ENCODE measurements around the gene CPT1A.
"Not testable (repeated sequence)": the region's sequence is repeated elsewhere in the genome, so short reads cannot be mapped to it uniquely, and the experiment has no call there.

CPT1A gene

GRCh38 chr11:68841718-68842426 lies at the start of gene CPT1A:
Gene CPT1A (minus strand): TSS chr11:68841916. CDS start chr11:68815474, 26,442 bp downstream.
- DNase-seq: peak; percentile 84

GRCh38 chr11:68890490-68891231 lies 48.9 kb upstream of the CPT1A start:
- peak; percentile 56 for DNase-seq

DNA sequence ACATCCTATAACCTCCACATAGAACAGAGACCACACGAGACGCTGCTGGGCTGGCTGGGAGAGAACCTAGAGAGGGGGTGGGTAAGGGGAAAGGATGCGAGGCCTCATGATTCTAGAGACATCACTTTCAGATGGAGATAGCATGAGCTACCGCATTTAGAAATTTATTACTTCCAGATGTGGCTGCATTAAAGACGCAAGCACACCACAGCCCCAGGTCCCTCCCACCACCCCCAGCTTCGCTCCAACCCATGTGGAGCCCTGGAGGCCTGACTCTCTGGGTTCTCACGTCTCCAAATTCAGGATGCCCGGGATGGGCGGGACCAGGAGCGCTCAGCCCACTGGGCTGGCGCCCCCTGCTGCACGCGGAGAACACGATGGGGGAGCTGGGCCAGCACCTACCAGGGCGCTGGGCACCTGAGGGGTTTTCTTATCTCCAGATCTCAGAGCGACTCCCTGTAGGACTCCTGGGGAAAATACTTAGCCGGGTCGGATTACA lies 48.3 kb upstream of the CPT1A start:
- no peak for DNase-seq

DNA sequence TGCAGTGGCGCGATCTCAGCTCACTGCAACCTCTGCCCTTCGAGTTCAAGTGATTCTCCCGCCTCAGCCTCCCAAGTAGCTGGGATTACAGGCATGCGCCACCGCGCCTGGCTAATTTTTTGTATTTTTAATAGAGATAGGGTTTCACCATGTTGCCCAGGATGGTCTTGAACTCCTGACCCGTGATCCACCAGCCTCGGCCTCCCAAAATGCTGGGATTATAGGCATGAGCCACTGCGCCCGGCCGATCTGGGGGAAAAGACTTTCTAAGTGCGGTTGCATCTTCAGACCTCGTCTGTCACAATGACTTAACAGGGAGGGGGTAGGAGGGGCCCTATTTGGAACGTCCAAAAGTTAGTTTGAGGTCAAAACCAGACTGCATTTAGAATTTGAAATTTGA lies 43.1 kb upstream of the CPT1A start:
- not testable (repeated sequence) for DNase-seq

DNA sequence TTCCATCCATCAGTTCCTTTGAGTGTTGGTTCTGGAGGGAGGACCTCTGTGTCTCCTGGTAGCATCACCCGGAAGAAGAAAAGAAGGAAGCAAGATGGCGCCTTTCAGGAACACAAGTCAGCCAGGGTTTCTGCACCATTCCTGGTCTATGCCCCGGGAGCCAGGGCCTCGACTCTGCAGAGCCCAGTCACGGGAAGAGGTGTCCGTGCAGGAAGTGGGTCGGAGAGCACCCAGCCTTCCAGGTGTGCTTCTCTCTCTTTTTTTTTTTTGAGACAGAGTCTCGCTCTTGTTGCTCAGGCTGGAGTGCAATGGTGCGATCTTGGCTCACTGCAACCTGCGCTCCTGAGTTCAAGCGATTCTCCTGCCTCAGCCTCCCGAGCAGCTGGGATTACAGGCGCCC lies 40.7 kb upstream of the CPT1A start:
- no peak for DNase-seq

DNA sequence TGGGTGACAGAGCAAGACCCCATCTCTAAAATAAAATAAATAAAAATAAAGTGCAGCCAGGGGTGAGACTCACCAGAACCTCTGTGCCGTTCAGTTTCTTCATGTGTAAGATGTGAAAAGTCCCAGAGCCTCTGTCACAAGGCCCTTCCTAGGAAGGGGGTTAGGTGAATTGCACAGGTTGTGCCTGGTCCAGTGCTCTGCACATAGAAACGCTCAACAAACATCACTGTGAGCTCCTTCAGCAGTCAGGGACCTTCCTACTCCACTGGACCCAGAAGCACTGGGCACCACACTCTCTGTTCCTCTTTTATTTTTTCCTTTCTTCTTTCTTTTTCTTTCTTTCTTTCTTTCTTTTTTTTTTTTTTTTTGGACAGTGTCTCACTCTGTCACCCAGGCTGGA lies 39.6 kb upstream of the CPT1A start:
- no peak for DNase-seq

DNA sequence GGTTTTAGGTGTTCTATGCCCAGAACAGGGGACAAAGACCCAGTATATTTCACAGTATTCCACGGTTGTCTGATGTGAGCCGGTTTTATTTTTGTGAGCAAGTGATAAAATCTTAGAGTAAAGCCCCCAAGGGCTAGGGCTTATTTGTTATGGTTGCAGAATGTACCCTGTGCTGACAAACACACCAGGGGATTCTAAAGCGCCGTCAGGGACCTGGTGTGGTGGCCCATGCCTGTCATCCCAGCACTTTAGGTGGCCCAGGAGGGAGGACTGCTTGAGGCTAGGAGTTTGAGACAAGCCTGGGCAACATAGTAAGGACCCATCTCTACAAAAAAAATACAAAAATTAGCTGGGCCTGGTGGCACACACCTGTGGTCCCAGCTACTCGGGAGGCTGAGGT lies 39.1 kb upstream of the CPT1A start:
- DNase-seq: no peak

GRCh38 chr11:68878022-68878421 lies 36.3 kb upstream of the CPT1A start:
- DNase-seq: no peak

DNA sequence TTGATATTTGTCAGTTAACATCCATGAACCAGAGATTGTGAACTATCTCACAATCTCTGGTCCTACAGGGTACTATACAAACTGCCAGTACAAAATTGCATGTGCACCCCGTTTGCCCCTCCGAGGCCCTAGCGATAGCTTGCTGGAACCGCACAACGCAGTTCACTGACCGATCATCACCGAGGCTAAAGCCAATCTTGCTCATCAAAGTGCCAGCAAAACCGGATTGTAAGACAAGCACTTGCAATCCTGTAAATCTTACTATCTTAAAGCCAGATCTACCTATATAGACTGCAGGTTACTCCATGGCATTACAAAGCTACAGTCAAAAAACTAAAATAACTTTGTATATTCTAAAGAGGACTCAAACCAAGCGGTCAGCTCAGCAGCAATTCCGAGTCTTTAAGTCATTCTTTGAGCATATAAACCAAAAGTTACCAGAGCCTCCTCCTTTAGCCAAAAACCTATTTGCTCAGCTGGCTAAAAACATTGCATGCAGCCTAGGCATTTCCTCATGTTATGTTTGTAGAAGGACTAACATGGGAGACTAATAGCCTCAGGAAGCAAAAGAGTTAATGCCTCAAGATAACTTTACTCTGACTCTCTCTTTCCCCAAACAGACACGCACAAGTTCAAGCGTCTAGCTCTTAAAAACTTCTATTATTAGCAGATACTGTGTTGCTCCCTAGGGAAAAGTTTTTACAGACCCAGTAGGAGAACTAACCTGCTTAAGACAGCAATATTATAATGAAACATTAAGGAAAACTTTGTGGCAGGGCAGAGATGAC lies 30.7 kb upstream of the CPT1A start:
- DNase-seq: no peak

GRCh38 chr11:68870470-68870869 lies 28.8 kb upstream of the CPT1A start:
- DNase-seq: no peak

GRCh38 chr11:68868221-68868835 lies 26.6 kb upstream of the CPT1A start:
- DNase-seq: no peak

GRCh38 chr11:68867066-68867465 lies 25.4 kb upstream of the CPT1A start:
- DNase-seq: no peak

DNA sequence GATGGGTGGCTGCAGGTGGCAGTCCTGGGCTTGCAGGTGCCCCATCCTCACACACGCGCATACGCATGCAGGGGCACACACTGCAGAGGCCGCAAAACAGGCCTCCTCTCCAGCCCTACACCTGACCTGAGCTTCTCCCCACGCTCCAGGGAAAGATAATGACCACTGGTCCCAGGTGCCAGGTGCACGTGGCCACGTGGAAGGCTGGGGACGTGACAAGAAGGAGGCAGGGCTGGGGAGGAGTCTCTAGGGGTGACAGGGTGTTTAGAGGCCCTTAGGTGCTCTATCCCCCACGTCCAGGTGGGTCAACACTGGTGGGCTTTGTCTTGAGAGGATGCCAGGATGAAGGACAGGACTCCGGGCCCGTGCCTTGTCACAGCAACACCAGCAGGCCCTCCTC lies 23.5 kb upstream of the CPT1A start:
- no peak for DNase-seq

- DNase-seq: no peak
Observed at GRCh38 chr11:68863553-68864265, 22.0 kb upstream of the CPT1A start.

- DNase-seq: no peak
Observed at GRCh38 chr11:68862421-68862820, 20.7 kb upstream of the CPT1A start.

GRCh38 chr11:68859123-68859522 lies 17.4 kb upstream of the CPT1A start:
- no peak for DNase-seq

DNA sequence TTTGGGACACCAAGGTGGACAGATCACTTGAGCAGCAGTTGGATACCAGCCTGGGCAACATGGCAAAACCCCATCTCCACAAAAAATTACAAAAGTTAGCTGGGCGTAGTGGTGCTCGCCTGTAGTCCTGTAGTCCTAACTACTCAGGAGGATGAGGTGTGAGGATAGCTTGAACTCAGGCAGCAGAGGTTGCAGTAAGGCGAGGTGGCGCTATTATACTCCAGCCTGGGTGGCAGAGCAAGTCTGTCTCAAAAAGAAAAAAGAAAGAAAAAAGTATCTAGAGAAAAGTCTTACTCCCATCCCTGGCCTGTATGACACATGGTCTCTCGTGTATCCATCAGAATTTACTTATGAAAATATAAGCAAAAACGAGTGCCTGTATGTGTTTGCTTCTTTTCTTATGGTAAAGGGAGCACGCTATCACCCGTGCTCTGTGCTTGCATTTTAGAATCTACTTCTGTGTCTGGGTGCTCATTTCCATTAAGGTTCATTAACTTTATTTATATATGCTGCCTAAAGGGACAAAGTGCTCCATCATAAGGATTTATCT lies 15.4 kb upstream of the CPT1A start:
- no peak for DNase-seq

DNA sequence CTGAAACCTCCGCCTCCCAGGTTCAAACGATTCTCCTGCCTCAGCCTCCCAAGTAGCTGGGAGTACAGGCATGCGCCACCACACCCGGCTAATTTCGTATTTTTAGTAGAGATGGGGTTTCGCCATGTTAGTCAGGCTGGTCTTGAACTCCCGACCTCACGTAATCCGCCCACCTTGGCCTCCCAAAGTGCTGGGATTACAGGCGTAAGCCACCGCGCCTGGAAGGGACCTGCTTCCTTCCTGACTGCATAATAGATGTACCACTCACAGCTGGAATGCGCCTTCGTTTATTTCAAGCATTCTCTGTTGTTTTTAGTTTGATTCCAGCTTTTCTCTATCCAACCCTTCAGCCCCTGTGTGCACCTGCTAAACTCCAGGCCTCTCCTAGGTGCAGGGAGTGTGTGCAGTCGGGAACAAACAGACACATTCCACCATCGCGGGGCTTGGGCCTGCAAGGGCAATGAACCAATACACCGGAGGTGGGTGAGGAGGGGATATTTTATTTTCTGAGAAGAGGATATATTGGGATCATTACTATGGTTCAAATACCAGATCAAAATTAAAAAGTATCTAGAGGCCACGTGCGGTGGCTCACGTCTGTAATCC lies 14.8 kb upstream of the CPT1A start:
- DNase-seq: not testable (repeated sequence)

GRCh38 chr11:68855205-68855981 lies 13.7 kb upstream of the CPT1A start:
- DNase-seq: peak; percentile 77

DNA sequence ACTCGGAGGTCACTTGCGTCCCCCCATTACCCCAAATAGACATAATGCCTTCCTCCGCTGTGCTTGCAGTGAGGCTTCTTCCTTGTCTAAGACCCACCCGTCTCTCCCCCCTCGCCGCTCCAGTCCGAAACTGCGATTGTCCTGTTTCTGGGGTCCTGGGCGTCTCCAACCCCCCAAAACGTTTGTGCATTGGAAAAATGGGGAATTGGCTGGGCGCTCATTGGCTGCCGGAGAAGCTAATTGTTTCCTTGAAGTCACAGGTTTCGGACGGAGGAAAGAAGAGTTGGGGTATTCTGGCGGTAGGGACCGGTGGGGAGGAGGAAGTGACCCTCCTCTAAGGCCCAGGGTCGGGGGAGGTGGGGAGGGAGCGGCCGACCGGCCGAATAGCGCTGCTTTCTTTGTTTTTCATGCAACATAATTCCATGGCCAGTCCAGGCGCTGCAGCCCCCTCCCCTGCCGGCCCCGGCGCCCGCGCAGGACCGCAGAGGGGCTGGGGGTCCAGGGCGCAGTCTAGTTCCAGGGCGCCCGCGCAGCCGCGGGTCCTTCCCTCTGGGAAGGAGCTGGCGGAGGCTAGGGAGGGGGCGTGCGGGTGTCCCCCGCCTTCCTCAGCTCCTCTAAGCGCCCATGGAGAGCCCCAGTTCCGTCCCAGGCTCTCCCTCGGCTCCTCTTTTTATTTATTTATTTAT lies 12.7 kb upstream of the CPT1A start:
- DNase-seq: no peak
